Neutrophil (primary cell): ENCODE results near the gene ZPBP.

Source experiments
- H3K27ac ChIP-seq: fragments of 200-600 bp; sonication (generic); 2 replicates; pipeline ENCODE4 v1.5.1; 2016; ENCODE audit warnings: mild to moderate bottlenecking, moderate library complexity
- H3K27me3 ChIP-seq: fragments of 200-600 bp; sonication (generic); 2 replicates; pipeline ENCODE4 v1.6.0; 2016; ENCODE audit warnings: mild to moderate bottlenecking
- H3K36me3 ChIP-seq: fragments of 200-600 bp; sonication (generic); 2 replicates; pipeline ENCODE4 v1.5.1; 2017
- H3K4me1 ChIP-seq, 2 experiments: fragments of 200-600 bp in 1 of 2; sonication (generic) in 1 of 2; 1 replicate in 1 of 2; 2 replicates in 1 of 2; pipeline versions ENCODE4 v1.5.1 to v1.6.1; 2013 to 2016; ENCODE audit warnings: low read depth in 1 of 2, low read length in 1 of 2, mild to moderate bottlenecking in 1 of 2, moderate library complexity in 1 of 2; ENCODE audit not compliant: control insufficient read depth in 1 of 2, insufficient read depth in 1 of 2
- H3K4me3 ChIP-seq, 2 experiments: fragments of 200-600 bp in 1 of 2; sonication (generic) in 1 of 2; 1 replicate in 1 of 2; 2 replicates in 1 of 2; pipeline ENCODE4 v1.5.1; 2013 to 2016; ENCODE audit warnings: low read depth in 1 of 2, low read length in 1 of 2, mild to moderate bottlenecking in 1 of 2, moderate library complexity in 1 of 2
- H3K9me3 ChIP-seq: fragments of 200-600 bp; sonication (generic); 2 replicates; pipeline ENCODE4 v1.5.1; 2016
- TF ChIP-seq, protein P1 (sequence below): fragments of 200-600 bp; sonication (generic); IDR thresholded peaks from 2 replicates; pipeline ENCODE4 v1.5.1; 2016; ENCODE audit warnings: antibody characterized with exemption

The ZPBP gene

DNA sequence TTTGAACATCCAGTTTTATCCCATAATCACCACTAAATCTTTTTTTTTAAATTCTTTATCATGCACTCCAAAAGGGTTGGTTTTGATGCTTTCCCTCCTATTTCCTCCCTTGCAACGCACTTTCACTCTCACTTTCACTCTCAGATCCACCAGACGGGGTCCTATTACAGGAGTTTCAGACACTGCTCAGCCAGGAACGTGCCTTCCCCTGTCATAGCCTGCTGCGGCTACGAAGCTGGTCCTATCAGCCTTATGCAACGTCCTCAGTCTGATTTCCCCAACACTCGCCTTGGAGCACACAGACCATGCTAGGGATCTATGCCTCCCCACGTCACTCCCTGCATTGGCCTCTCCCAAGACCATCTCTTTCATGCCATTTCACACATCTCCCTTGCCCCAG, 23.4 kb downstream of the ZPBP start:
- Histone ChIP-seq H3K4me1 (peaks cover 0 to 4% of the 10 kb centered on the region in 2 experiments), H3K27me3 (no peaks in the 10 kb centered on the region), H3K4me3 (peak overlapping the region in 1 of 2 experiments; percentile 30), H3K9me3 (no peaks in the 10 kb centered on the region), H3K36me3 (no peaks in the 10 kb centered on the region), H3K27ac (no peak overlapping the region)
- TF ChIP-seq, protein P1, sequence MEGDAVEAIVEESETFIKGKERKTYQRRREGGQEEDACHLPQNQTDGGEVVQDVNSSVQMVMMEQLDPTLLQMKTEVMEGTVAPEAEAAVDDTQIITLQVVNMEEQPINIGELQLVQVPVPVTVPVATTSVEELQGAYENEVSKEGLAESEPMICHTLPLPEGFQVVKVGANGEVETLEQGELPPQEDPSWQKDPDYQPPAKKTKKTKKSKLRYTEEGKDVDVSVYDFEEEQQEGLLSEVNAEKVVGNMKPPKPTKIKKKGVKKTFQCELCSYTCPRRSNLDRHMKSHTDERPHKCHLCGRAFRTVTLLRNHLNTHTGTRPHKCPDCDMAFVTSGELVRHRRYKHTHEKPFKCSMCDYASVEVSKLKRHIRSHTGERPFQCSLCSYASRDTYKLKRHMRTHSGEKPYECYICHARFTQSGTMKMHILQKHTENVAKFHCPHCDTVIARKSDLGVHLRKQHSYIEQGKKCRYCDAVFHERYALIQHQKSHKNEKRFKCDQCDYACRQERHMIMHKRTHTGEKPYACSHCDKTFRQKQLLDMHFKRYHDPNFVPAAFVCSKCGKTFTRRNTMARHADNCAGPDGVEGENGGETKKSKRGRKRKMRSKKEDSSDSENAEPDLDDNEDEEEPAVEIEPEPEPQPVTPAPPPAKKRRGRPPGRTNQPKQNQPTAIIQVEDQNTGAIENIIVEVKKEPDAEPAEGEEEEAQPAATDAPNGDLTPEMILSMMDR, result no peak

- no peak overlapping the region for H3K27ac ChIP-seq
- H3K36me3 ChIP-seq, result no peaks in the 10 kb centered on the region
- peaks cover 0 to 4% of the 10 kb centered on the region in 2 experiments for H3K4me1 ChIP-seq
- peak overlapping the region in 1 of 2 experiments; percentile 30 for H3K4me3 ChIP-seq
- H3K27me3 ChIP-seq, result no peaks in the 10 kb centered on the region
- H3K9me3 ChIP-seq, result no peaks in the 10 kb centered on the region
- TF ChIP-seq, protein P1, result no peak
These were observed 24.0 kb downstream of the ZPBP start for GRCh38 chr7:50068850-50069551.

DNA sequence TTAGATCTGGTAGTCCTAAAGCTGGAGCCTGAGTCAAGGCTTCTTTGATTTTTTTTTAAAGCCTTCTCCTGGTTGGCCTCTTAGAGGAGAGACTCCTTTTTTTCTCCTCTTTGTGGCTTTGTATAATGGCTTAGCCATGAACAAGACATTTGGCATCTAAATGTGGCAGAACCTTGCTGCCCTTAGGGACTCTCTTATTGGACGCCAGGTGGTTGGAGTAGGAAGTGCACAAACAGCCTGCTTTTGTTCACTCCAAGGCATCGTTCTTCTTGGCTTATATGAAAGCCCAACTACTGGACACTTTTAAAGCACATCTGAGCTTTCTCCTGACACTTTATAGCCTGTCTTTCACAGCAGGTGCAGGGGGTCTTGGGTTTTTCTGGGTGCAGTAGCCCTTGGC, 25.0 kb downstream of the ZPBP start:
- no peak overlapping the region for H3K4me3 ChIP-seq

DNA sequence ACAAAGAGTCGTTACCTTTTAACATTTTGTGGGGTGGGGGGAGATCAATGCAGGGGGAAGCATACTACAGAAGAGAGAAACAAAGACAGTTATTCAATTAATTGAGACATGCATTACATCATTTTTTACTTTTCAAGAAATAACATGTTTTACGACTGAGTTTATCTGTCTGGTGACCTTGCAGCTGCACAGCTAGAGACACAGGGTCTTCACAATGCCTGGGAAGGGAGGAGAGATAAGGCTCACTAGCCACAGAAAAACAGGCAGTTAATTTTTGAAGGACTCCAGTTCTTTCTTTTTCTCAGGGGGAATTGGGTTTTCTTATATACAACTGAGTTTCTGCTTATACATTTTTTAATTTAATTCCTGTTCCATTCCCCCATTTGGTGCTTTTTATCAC, 30.1 kb downstream of the ZPBP start:
- H3K36me3 ChIP-seq, result no peaks in the 10 kb centered on the region
- peaks cover 3% of the 10 kb centered on the region for H3K27me3 ChIP-seq
- H3K4me1 ChIP-seq, result no peaks in the 10 kb centered on the region
- H3K4me3 ChIP-seq, result no peak overlapping the region
- H3K9me3 ChIP-seq, result no peaks in the 10 kb centered on the region
- no peak overlapping the region for H3K27ac ChIP-seq
- TF ChIP-seq, protein P1, result no peak

More for the DNA sequence above, 25.0 kb downstream of the ZPBP start:
- Histone ChIP-seq H3K9me3 (no peaks in the 10 kb centered on the region), H3K4me1 (peaks cover 0 to 4% of the 10 kb centered on the region in 2 experiments), H3K27me3 (no peaks in the 10 kb centered on the region), H3K27ac (no peak overlapping the region), H3K36me3 (no peaks in the 10 kb centered on the region)
- TF ChIP-seq, protein P1, result no peak

DNA sequence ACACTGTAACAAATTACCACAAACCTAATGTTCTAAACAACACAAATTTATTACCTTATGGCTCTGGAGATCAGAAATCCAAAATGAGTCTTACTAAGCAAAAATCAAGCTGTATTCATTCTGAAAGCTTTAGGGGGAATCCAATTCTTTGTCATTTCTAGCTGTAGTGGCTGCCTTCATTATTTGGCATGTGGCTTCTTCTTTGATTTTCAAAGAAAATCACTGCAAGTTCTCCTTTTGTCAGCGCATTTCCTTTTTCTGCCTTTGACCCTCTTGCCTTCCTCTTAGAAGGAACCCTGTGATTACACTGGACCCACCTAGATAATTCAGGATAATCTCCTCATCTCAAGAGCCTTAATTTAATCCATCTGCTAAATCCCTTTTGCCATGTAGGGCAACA, 36.9 kb downstream of the ZPBP start:
- H3K4me3 ChIP-seq, result no peak overlapping the region
- TF ChIP-seq, protein P1, result no peak
- H3K27ac ChIP-seq, result no peak overlapping the region
- no peaks in the 10 kb centered on the region for H3K36me3 ChIP-seq
- H3K27me3 ChIP-seq, result peaks cover 21% of the 10 kb centered on the region
- no peaks in the 10 kb centered on the region for H3K9me3 ChIP-seq
- H3K4me1 ChIP-seq, result no peaks in the 10 kb centered on the region
